Activated CD4-positive, CD25-positive, alpha-beta regulatory T cell treated with anti-CD3 and anti-CD28 coated beads, Interleukin-2, amount 50 U/mL, for 24 hours (primary cell): ENCODE data around the gene COA1.
A peak's percentile ranks its signal among the peaks of the same experiment; 100 is the strongest.
"Not testable (repeated sequence)": the region's sequence is repeated elsewhere in the genome, so short reads cannot be mapped to it uniquely, and the experiment has no call there.

Source experiments
- ATAC-seq, 2 donors: fragments of 150-1000 bp; cut with Tn5 transposase; one replicate each; pipeline ENCODE4 v1.10.0; 2021; ENCODE audit warnings: mild to moderate bottlenecking in 1 of 2, moderate library complexity in 1 of 2

Gene COA1

GRCh38 chr7:43650457-43651052 is 78.8 kb downstream of the COA1 start:
- ATAC-seq: no peak

DNA sequence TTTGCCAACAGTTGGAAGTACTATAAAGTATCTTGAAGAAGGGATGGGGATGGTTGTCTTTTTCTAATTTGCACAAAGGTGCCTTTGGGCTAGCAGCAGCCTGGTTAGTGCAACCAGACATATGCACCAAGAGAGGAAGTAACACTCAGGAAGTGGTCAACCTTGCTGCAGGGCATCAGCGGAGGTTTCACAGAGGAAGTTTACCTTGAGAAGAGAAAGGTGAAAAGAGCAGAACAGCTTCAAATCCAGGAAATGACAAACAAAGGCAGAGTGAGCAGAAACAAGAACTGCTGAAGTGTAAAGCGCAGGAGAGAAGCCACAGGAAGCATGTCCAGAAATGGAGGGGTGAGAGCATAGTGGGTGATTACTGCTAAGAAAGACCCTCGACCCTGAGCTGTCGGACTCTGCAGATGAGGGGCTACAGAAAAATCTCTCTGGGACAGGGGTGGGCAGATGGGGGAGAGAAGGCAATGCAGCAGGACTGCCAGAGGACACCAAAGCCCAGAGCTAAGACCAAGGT is 79.5 kb downstream of the COA1 start:
- ATAC-seq: peak; percentile 56 to 57

DNA sequence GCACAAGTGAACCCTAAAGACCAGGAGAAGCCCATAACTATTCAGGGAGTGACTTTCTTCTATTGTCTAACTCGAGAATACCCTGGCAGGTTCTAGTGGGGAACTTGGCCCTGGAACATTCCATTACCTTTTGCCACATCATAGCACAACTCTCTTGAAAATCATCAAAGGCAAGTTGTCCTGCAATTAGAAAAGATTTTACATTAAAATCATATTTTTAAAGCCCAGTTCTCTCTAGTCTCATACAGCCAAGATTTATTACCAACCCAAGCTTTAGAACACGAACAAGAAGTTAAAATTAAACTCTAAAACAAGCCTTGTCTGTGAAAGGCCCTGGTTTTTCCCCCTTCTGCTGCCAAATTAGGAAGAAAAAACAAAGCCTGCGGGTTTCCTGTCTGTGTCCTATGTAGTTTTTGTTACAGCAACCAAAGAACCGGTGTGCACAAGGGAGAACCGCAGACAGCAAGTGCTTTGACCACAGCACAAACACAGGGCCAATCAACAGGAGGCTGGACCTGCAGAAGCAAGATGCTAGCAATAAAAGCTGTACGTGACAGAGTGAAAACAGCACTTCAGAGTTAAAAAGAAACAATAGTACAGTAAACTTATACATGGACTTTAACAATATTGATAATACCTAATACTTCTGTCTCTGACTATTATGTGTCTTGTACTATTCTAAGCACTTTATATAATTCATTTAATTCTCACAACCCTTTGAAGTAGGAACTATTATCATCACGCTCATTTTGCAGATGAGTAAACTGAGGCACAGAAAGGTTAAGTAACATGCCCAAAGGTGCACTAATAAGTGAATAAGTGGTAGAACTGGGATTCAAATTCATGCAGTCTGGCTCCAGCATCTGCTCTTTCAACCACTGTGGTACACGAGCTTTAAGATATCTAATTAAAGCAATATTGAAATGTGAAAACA is 80.6 kb downstream of the COA1 start:
- ATAC-seq: peak; percentile 18 to 36

- peak; percentile 75 to 76 for ATAC-seq
Observed at GRCh38 chr7:43647673-43648472, 81.5 kb downstream of the COA1 start.

DNA sequence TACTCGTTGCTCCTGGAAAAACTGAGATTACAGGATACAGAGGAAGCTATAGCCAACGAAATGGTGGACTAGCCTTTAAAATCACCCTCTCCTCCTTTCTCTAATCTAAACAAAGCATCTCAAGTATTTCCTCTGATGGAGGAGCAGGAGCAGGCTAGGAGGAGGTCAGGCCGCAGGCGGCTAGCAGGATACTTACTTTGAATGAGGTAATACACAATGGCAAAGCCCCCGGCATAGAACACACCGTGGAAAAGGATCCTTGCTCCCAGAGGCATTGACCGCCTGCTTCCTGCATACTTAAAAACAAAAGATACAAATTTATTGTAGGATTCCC is 82.0 kb downstream of the COA1 start:
- ATAC-seq: no peak

- ATAC-seq: no peak
Observed at GRCh38 chr7:43646603-43647338, 82.6 kb downstream of the COA1 start.

- ATAC-seq: no peak
Observed at GRCh38 chr7:43645699-43646226, 83.6 kb downstream of the COA1 start.

DNA sequence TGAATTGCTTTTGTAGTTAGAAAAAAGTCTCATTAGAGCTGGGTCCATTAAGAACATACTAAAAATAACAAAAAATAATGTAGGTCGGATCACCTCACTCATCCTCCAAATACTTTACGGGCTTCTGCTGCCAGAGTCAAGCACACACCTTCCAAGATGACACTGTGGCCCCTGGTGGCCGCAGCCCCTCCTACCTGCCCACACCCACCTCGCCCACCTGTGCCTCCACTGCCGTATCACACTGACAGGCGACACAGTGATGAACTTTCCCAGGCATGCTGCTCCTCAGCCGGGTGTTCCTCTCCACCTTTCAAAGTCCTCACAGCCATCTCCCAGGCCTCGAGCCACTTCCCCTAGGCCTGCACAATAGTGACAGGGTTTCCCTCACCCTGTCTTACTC is 85.5 kb downstream of the COA1 start:
- ATAC-seq: no peak

DNA sequence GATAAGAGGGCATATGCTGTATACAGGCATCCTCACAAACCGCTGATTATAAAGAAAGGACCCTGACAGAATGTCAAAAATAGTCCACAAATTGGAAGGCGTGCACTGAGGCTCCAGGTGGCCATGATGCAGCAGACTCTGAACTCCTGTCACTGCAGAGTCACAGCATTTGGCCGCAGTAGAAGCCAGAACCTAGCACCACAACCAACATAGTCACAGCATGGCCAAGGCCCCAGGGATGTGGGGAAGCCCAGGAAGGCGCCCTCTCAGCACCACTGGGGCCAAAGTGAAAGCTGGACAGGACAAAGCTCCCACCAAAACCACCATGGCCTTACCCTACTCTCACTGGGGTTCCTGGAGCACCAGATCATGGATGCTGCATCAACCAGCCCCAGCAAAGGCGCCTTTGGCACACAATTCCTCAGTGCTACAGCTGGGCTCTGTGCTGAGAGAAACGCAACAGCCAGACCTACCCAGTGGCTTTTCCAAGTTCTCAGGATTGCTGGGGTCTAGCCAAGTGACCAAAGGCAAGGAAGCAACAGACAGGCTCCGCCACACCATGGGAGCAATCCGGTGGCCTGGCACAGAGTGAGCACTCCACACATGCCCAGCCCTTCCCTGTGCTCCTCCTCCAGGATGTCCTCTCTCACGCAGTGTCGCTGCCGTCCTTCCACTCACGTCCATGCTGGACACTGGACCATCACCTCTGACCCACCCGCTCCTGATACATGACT is 86.3 kb downstream of the COA1 start:
- no peak for ATAC-seq

DNA sequence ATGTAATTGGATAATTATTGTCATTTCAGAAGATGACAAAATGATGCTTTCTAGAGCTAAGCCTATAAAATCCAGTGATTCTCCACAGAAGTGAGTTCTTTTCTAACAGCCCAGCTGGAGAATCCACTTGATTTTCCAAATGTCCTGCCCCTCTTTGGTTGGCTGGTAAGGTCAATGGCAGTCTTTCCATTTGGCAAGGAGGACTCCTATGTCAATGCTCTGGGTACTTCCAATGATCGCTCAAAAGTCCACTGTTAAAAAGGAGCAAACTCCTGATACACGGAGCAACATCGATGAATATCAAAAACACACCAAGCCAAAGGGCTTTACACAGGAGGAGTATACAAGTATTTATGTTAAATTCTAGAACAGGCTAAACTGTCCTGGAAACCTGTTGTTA is 88.6 kb downstream of the COA1 start:
- ATAC-seq: no peak

DNA sequence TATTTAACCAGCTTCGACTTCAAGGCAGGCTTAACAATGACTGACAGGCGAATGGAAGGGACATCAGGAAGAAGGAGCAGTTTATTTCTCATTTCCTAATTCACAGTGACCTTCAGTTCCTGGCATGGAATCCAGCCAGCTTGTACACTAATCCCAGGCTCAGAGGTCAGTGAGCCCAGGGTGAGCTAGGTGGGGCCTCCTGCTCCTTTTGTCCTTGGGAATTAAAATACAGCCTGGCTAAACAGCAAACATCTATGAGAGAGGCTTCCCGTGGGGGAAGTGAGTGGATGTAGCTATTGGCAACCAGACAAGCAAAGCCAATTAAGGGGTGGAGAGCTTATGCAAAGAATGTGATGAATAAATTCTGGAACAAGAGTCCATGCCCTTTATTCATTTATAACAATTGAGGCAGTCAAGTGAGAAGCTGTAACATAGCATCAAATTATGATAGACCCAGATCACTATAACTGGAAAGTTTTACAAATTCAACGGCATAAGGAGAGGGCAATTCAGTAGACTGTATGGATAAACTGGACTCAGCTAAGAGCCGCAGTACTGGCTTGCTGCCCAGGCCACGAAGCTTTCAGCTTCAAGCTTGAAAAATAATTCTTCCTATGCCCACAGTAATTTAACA is 89.3 kb downstream of the COA1 start:
- no peak for ATAC-seq

- peak; percentile 48 to 66 for ATAC-seq
Observed at GRCh38 chr7:43637114-43637806, 92.1 kb downstream of the COA1 start.

DNA sequence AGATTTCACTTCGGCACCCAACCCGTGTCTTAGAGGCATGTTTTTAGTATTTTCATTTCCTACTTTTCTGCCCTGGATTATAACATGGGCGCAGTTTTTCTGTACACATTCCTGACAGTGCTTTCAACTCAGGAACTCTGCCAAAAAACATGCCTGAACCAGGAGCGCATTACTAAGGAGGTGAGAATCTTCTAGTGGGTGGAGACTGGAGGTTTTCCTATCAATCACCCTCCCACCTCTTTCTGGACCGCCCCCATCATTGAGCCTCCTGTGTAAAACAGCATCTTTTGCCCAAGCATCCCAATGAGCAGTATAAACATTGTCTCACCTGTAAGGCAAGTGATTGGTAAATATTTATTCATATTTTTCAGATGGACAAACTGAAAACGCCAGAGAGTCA is 93.2 kb downstream of the COA1 start:
- no peak for ATAC-seq

DNA sequence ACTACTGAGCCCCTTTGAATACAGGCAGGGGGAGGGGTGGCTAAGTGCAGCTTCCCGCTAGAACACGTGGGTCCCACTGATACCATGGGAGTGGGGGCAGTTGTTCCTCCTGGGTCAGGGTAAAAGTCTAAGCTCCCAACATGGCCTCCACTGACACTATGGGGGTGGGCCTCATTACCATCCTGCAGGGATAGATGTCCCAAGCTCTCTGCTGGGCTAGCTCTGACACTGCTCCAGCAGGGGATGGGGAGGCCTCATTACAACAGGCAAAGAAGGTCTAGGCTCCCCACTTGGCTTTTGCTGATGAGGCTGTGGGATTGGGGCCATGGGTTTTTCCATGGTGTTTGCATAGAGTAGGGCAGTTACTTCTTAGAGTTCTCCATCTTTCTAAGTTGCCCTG is 94.9 kb downstream of the COA1 start:
- no peak for ATAC-seq

DNA sequence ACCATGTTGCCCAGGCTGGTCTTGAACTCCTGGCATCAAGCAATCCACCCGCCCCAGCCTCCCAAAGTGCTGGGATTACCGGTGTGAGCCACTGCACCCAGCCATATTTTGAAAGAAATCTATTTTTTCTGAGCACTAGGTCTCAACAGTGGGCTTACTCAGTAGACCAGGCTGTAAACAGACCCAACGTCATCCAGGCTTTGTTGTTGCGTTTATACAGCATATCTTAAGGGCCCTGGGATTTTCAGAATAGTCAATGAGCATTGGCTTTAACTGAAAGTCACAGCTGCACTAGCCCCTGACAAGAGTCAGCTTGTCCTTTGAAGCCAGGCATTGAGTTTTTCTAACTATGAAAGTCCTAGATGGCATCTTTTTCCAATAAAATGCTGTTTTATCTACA is 96.6 kb downstream of the COA1 start:
- ATAC-seq: no peak

GRCh38 chr7:43631559-43631958 is 97.8 kb downstream of the COA1 start:
- ATAC-seq: peak in 1 of 2 donors; percentile 35

GRCh38 chr7:43630482-43630881 is 98.8 kb downstream of the COA1 start:
- no peak for ATAC-seq

DNA sequence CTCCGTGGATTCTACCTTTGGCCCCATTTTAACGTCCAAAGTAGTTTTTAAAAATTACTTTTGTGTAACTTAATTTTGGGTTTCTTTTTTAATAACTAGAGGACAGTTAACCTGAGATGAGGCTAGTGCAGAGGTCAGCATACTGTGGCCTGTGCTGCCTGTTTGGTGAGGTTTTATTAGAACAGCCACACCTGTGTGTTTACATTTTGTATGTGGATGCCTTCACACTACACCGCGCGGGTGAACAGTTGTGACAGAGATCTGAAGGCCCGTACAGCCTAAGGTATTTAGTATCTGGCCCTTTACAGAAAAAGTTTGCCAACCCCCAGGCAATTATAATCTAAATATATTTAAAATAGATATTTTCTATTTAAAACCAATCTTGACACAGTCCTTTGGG is 99.5 kb downstream of the COA1 start:
- ATAC-seq: no peak

GRCh38 chr7:43628431-43628830 is 100.9 kb downstream of the COA1 start:
- no peak for ATAC-seq

- not testable (repeated sequence) for ATAC-seq
Observed at GRCh38 chr7:43627798-43628197, 101.5 kb downstream of the COA1 start.
